Measurements from ENCODE around the gene FGD2.

DNA sequence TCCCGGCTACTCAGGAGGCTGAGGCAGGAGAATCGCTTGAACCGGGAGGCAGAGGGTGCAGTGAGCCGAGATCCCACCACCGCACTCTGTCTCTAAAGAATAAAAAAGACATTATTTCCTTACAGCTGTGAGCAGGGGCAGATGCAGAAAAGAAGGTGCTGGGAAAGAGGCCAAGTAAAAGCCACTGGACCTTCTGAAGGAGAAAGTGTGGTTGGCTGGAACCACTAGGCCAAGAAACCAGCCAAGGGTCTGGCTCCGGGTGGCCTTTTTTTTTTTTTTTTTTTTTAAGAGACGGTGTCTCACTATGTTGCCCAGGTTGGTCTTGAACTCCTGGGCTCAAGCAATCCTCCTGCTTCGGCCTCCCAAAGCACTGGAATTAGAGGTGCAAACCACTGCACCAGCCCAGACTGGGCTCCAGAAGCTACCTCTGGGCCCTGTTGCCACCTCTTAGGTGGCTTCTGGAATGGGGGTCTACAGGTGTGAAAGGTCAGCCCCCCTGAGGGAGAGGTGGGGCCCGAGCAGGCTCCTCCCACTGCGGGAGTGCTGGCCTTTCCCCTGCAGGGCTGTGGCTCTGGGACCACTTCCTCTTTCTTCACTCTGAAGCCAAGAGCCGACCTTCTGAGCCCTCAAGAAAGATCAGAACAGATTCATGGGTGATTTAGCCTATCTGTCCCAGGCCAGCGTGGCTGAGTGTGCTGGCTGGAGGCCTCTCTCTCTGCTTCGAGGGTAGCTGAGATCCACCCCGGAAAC is at the start of gene FGD2:
- TF ChIP-seq, protein P1, sequence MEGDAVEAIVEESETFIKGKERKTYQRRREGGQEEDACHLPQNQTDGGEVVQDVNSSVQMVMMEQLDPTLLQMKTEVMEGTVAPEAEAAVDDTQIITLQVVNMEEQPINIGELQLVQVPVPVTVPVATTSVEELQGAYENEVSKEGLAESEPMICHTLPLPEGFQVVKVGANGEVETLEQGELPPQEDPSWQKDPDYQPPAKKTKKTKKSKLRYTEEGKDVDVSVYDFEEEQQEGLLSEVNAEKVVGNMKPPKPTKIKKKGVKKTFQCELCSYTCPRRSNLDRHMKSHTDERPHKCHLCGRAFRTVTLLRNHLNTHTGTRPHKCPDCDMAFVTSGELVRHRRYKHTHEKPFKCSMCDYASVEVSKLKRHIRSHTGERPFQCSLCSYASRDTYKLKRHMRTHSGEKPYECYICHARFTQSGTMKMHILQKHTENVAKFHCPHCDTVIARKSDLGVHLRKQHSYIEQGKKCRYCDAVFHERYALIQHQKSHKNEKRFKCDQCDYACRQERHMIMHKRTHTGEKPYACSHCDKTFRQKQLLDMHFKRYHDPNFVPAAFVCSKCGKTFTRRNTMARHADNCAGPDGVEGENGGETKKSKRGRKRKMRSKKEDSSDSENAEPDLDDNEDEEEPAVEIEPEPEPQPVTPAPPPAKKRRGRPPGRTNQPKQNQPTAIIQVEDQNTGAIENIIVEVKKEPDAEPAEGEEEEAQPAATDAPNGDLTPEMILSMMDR (IDR thresholded peaks at IDR 0.05), result no peak
- TF ChIP-seq POLR2AphosphoS5 (IDR thresholded peaks at IDR 0.05), result no peak
